H1 (cell line): ENCODE results near the gene ITSN1. TPM values are rescaled to one million over a fixed set of nuclear protein-coding genes. Genes with fewer than 3 reads are reported as not detected.

Source experiments
- CTCF ChIA-PET: fragments of 300-600 bp; sonication (Branson Sonifier 250); formaldehyde crosslinking; loops from one replicate; lab custom pipeline; 2021; ENCODE audit not compliant: partially characterized antibody; lab: Charles Lee
- POLR2A ChIA-PET: fragments of 300-600 bp; sonication (Branson Sonifier 250); formaldehyde crosslinking; loops from one replicate; lab custom pipeline; 2021; ENCODE audit warnings: inconsistent platforms; ENCODE audit not compliant: partially characterized antibody; lab: Charles Lee
- DNase-seq, 2 experiments: peaks; one replicate each; pipeline versions ENCODE4 v3.0.0 to v3.0.0-alpha.2; 2010 to 2022; ENCODE audit warnings: low spot score in 2 of 2, low read depth in 1 of 2, mixed read lengths in 1 of 2
- FAIRE-seq: peaks from 2 replicates; lab custom pipeline; 2011; peaks lifted over from hg19 to GRCh38; lab: Jason Lieb, UNC
- H2AFZ ChIP-seq: 2 replicates; pipeline ENCODE4 v1.8.1; 2012; ENCODE audit warnings: low read length, inconsistent platforms
- H2AK5ac ChIP-seq: 2 replicates; pipeline ENCODE4 v1.6.1; 2013; ENCODE audit warnings: low read depth, low read length
- H2BK120ac ChIP-seq: replicated peaks from 2 replicates; pipeline ENCODE3; 2013; ENCODE audit warnings: low read depth, low read length, inconsistent platforms
- H2BK12ac ChIP-seq: 2 replicates; pipeline ENCODE4 v1.6.1; 2013; ENCODE audit warnings: low read depth, low read length
- H2BK15ac ChIP-seq: 2 replicates; pipeline ENCODE4 v1.6.1; 2013; ENCODE audit warnings: low read length
- H2BK20ac ChIP-seq: 2 replicates; pipeline ENCODE4 v1.6.1; 2013; ENCODE audit warnings: low read length
- H2BK5ac ChIP-seq: 2 replicates; pipeline ENCODE4 v1.6.1; 2013; ENCODE audit warnings: low read depth, low read length
- H3K14ac ChIP-seq: 2 replicates; pipeline ENCODE4 v1.6.1; 2013; ENCODE audit warnings: inconsistent platforms; ENCODE audit not compliant: insufficient read length
- H3K18ac ChIP-seq: 2 replicates; pipeline ENCODE4 v1.6.1; 2013; ENCODE audit warnings: low read length; ENCODE audit errors: extremely low read depth
- H3K23ac ChIP-seq: 2 replicates; pipeline ENCODE4 v1.6.1; 2013; ENCODE audit warnings: inconsistent platforms; ENCODE audit not compliant: insufficient read length
- H3K23me2 ChIP-seq: 2 replicates; pipeline ENCODE4 v1.6.1; 2013; ENCODE audit warnings: low read depth, low read length
- H3K27ac ChIP-seq: 2 replicates; pipeline ENCODE4 v1.6.1; 2011; ENCODE audit warnings: low read depth, low read length, inconsistent platforms
- H3K27me3 ChIP-seq, 4 experiments: replicated peaks in 1 of 4; 1 replicate in 1 of 4; 2 replicates in 3 of 4; pipeline versions ENCODE4 v1.6.1 to v1.8.1; 2011 to 2013; ENCODE audit warnings: low read length in 3 of 4, mild to moderate bottlenecking in 3 of 4, inconsistent platforms in 2 of 4, mixed read lengths in 2 of 4, moderate library complexity in 1 of 4; ENCODE audit not compliant: control insufficient read depth in 3 of 4, insufficient read depth in 3 of 4; ENCODE audit errors: extremely low read depth in 1 of 4
- H3K36me3 ChIP-seq, 4 experiments: 2 replicates each; pipeline versions ENCODE4 v1.6.1 to v1.8.1; 2011 to 2013; ENCODE audit warnings: mild to moderate bottlenecking in 4 of 4, low read length in 3 of 4, moderate library complexity in 2 of 4, control low read depth in 1 of 4, inconsistent platforms in 1 of 4; ENCODE audit not compliant: insufficient read depth in 4 of 4, control insufficient read depth in 2 of 4
- H3K4ac ChIP-seq: replicated peaks from 2 replicates; pipeline ENCODE3; 2013; ENCODE audit warnings: low read length, low read depth, mixed read lengths, inconsistent platforms; ENCODE audit not compliant: insufficient read length
- H3K4me1 ChIP-seq, 4 experiments: replicated peaks in 1 of 4; 1 replicate in 1 of 4; 2 replicates in 3 of 4; pipeline versions ENCODE4 v1.6.1 to v1.8.1; 2011 to 2013; ENCODE audit warnings: low read length in 3 of 4, inconsistent platforms in 2 of 4, mixed read lengths in 1 of 4; ENCODE audit not compliant: insufficient read depth in 4 of 4, control insufficient read depth in 3 of 4
- H3K4me2 ChIP-seq, 2 experiments: 2 replicates each; pipeline versions ENCODE4 v1.6.1 to v1.8.1; 2011 to 2013; ENCODE audit warnings: low read depth in 2 of 2, low read length in 2 of 2, control low read depth in 1 of 2, inconsistent platforms in 1 of 2, mild to moderate bottlenecking in 1 of 2; ENCODE audit not compliant: insufficient read depth in 1 of 2
- H3K4me3 ChIP-seq, 4 experiments: fragments of 200-600, 300-600 bp in 1 of 4; sonication (generic), shearing (Covaris generic), sonication (Bioruptor Twin) in 1 of 4; 2 replicates each; pipeline versions ENCODE4 v1.5.1 to v1.8.1; 2011 to 2016; ENCODE audit warnings: low read length in 4 of 4, low read depth in 3 of 4, control low read depth in 2 of 4, inconsistent platforms in 2 of 4, mild to moderate bottlenecking in 2 of 4, mixed read lengths in 1 of 4, moderate library complexity in 1 of 4; ENCODE audit not compliant: insufficient read depth in 2 of 4; ENCODE audit errors: extremely low read depth in 1 of 4
- H3K56ac ChIP-seq: replicated peaks from 2 replicates; pipeline ENCODE3; 2013; ENCODE audit warnings: low read depth, mild to moderate bottlenecking, mixed read lengths, low read length, inconsistent platforms; ENCODE audit not compliant: insufficient read length
- H3K79me1 ChIP-seq: 2 replicates; pipeline ENCODE4 v1.6.1; 2013; ENCODE audit warnings: low read depth, low read length, control low read depth
- H3K79me2 ChIP-seq, 2 experiments: 2 replicates each; pipeline versions ENCODE4 v1.6.1 to v1.8.1; 2012 to 2013; ENCODE audit warnings: low read length in 2 of 2, mild to moderate bottlenecking in 2 of 2, inconsistent platforms in 1 of 2; ENCODE audit not compliant: insufficient read depth in 2 of 2, control insufficient read depth in 1 of 2
- H3K9ac ChIP-seq, 4 experiments: replicated peaks in 1 of 4; 1 replicate in 1 of 4; 2 replicates in 3 of 4; pipeline versions ENCODE4 v1.6.1 to v1.8.1; 2011 to 2013; ENCODE audit warnings: low read depth in 3 of 4, low read length in 3 of 4, control low read depth in 2 of 4, mild to moderate bottlenecking in 2 of 4, moderate library complexity in 2 of 4, inconsistent platforms in 1 of 4; ENCODE audit errors: extremely low read depth in 1 of 4
- H3K9me3 ChIP-seq, 2 experiments: 2 replicates each; pipeline versions ENCODE4 v1.6.1 to v1.8.1; 2012 to 2013; ENCODE audit warnings: mild to moderate bottlenecking in 2 of 2, moderate library complexity in 2 of 2, control low read depth in 1 of 2, inconsistent platforms in 1 of 2, low read depth in 1 of 2, low read length in 1 of 2, mixed read lengths in 1 of 2; ENCODE audit not compliant: insufficient read depth in 2 of 2
- H4K20me1 ChIP-seq, 2 experiments: replicated peaks in 1 of 2; 2 replicates each; pipeline versions ENCODE3 to v1.8.1; 2011 to 2013; ENCODE audit warnings: inconsistent platforms in 2 of 2, low read length in 2 of 2, mild to moderate bottlenecking in 1 of 2; ENCODE audit not compliant: insufficient read depth in 2 of 2, control insufficient read depth in 1 of 2
- H4K5ac ChIP-seq: 2 replicates; pipeline ENCODE4 v1.6.1; 2013; ENCODE audit warnings: low read length, low read depth, mixed read lengths, inconsistent platforms; ENCODE audit not compliant: insufficient read length
- H4K8ac ChIP-seq: 2 replicates; pipeline ENCODE4 v1.8.0; 2013; ENCODE audit warnings: mild to moderate bottlenecking, moderate library complexity, low read length, inconsistent platforms; ENCODE audit not compliant: insufficient read depth; ENCODE audit errors: extremely low read depth
- H4K91ac ChIP-seq: replicated peaks from 2 replicates; pipeline ENCODE3; 2013; ENCODE audit warnings: low read length, mixed read lengths, inconsistent platforms; ENCODE audit not compliant: insufficient read length
- TEAD4 ChIP-seq: IDR thresholded peaks from 2 replicates; pipeline ENCODE4 v1.6.1; 2012; ENCODE audit warnings: low read depth, low read length, inconsistent platforms, mixed read lengths
- WGBS, 2 experiments: shearing (Covaris generic) in 1 of 2; methylation state at CpG; one replicate each; pipeline versions ENCODE4 v1.1.6 to v1.1.7; 2013 to 2015; ENCODE audit warnings: low lambda C conversion rate in 2 of 2, mixed read lengths in 2 of 2, inconsistent platforms in 1 of 2, low coverage in 1 of 2, missing lambda C conversion rate in 1 of 2; ENCODE audit not compliant: insufficient replicate concordance in 2 of 2, insufficient coverage in 1 of 2, insufficient read length in 1 of 2; ENCODE audit errors: extremely low coverage in 1 of 2, missing lambda C conversion rate in 1 of 2; 5-methylcytosine and 5-hydroxymethylcytosine counted together
- polyA plus RNA-seq, 7 experiments: library from polyadenylated mRNA; depleted of rRNA in 3 of 7; stranded (reverse) in 5 of 7; unstranded in 2 of 7; fragments of >200 nt in 5 of 7; fragments of 200-250 nt in 2 of 7; gene quantifications; 1 replicate in 5 of 7; 2 replicates in 1 of 7; 4 replicates in 1 of 7; pipeline versions ENCODE4 v1.2.1 to v1.2.3, GENCODE V29; 2011 to 2013; ENCODE audit warnings: missing spikeins in 2 of 7, mixed read lengths in 2 of 7
- total RNA-seq: library from RNA; stranded (reverse); fragmentation: NEBNext Ultra II Directional; extraction: Animal tissue kit (Norgen Biotek cat#: 25700); gene quantifications from 2 replicates; pipeline ENCODE4 v1.2.1, GENCODE V29; 2021

Gene ITSN1
- total and polyA plus RNA-seq, 2 of the 8 experiments (the other 6 are each of a cell fraction or from before 2014, with no cell fraction given), result 60.8 to 78.1 TPM

DNA sequence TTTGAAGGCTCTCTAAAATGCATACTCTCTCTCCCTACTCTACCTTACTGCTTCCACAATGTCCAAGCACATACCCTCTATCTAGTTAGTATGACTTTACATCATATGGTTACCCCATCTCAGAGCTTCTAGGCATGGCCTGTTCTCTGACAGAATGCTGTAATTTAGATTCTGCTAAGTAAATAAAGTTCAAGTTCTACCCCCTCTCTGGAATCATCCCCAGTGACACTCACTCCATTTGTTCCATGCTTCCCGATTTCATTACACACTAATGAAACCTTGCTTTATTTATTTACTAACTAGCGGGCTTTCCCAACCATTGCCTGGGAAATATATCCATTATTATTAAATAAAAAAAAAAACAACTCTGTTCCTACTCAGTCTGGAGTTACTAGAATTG is 8.0 kb upstream of the ITSN1 start:
- peaks cover 0 to 3% of the 10 kb centered on the region in 2 experiments; a peak in 1 of 4 replicates for H3K79me2 ChIP-seq
- H2BK12ac ChIP-seq, result no peak overlapping the region
- H3K9me3 ChIP-seq, result no peaks in the 10 kb centered on the region
- H3K4me2 ChIP-seq, result no peak overlapping the region
- H3K9ac ChIP-seq, result no peak overlapping the region
- H3K27me3 ChIP-seq, result no peaks in the 10 kb centered on the region
- H3K4me1 ChIP-seq, result no peaks in the 10 kb centered on the region
- no peak overlapping the region for H3K56ac ChIP-seq
- H3K4ac ChIP-seq, result no peak overlapping the region
- CTCF ChIA-PET, result no interaction called here
- H4K91ac ChIP-seq, result no peak overlapping the region
- H4K5ac ChIP-seq, result no peak overlapping the region
- no peak overlapping the region for H2BK5ac ChIP-seq
- FAIRE-seq (no peak), DNase-seq (no peak)
- no peaks in the 10 kb centered on the region for H3K79me1 ChIP-seq
- H3K36me3 ChIP-seq, result no peaks in the 10 kb centered on the region; a peak in 2 of 8 replicates
- H3K18ac ChIP-seq, result no peak overlapping the region
- no peak overlapping the region for H3K27ac ChIP-seq
- no peak overlapping the region for H2AK5ac ChIP-seq
- H2AFZ ChIP-seq, result no peak overlapping the region
- H3K4me3 ChIP-seq, result no peak overlapping the region
- H4K20me1 ChIP-seq, result no peaks in the 10 kb centered on the region
- H4K8ac ChIP-seq, result no peak overlapping the region
- H3K14ac ChIP-seq, result no peak overlapping the region
- POLR2A ChIA-PET, result interaction anchor here (0.6 kb wide), 1 partner anchor 1948 kb away, joined by 3 read pairs; no protein-coding TSS in a partner anchor
- H3K23me2 ChIP-seq, result no peaks in the 10 kb centered on the region
- no peak overlapping the region for H2BK15ac ChIP-seq
- H3K23ac ChIP-seq, result no peak overlapping the region
- WGBS, 2 experiments, result 89% methylated on average over 2 of the region's 2 CpGs; no CpG with 5 or more reads in 1 of the 2 experiments
- H2BK120ac ChIP-seq, result no peak overlapping the region
- TF ChIP-seq TEAD4, result no peak
- no peak overlapping the region for H2BK20ac ChIP-seq
